GM18861 (cell line): Measurements from ENCODE around the gene TEX26.

Source experiments
- ATAC-seq: cut with Tn5 transposase; IDR thresholded peaks from one replicate; pipeline ENCODE4 v1.9.1; 2021; ENCODE audit not compliant: unreplicated experiment

TEX26 gene

GRCh38 chr13:30932481-30933353 is at the start of gene TEX26:
TEX26 (plus strand) TSS chr13:30932656; CDS start chr13:30932716, 60 bp downstream.
- ATAC-seq: no peak

DNA sequence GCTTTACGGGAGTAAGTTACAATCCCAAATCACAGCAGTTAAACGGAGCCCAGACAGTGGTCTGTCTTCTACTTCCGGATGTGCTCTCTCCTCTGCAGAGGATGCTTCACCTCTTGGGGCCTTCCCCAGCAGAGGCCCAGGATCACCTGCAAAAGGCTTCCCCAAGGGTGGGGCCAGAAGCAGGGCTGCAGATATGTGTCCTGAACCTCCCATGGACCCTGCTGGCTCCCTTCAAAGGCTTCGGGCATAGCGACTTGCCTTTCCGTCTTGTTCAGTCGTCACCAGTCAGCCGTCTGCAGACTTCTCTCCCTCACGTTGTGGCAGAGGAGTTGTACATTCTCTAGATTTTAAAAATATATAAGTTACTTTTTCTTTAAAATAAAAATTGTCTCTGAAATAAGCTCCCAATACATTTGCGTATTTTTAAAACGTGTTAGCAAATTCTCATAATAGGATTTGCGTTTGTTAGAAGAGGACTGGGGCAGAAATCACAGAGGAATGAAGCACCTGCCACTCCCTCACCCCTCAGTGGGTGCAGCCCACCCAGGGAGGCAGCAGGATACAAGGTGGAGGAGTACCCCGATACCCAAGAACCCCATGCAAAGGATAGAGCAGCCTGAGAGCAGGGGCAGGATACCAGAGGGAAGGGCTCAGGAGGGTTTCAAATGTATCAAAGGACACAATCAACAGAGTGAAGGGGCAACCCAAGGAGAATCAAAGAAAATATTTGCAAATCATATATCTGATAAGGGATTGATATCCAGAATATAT is 49.3 kb upstream of the TEX26 start:
- no peak for ATAC-seq

DNA sequence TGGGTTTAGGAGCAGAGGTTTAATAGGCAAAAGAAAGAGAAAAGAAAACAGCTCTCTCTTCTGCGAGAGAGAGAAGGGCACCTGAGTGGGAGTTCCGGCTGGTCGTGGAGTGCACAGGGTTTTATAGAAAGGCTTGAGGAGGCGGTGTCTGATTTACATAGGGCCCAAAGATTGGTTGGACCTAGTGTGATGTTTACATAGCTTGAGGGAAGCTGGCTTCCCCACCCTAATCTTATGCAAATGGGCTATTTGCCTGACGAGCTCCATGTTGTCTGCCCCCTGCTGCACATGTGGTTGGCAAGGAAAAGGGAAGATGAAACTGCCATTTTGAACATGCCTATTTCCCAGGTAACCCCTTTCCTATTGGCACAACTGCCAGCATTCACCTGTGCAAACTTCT is 47.9 kb upstream of the TEX26 start:
- ATAC-seq: no peak

DNA sequence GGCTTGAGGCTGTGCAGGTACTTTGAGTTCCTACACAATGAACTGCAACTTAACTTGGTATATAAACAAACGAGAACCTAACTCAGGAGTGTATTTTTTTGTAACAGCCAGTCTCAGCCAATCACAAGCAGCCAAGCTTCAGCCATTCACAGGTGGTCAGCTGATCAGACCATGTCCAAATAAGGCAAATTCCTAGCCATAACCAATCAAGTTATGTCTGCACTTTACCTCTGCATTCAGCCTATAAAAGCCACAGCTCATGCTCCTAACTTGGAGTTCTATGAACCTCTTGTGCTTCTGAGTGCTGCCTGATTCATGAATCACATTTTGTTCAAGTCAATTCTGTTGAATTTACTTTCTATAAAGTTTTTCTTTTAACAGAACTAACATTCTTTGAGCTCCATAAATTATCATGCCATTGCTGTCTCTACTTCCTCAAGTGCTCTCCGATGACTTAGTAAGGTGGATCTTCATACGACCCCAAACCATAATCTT is 43.2 kb upstream of the TEX26 start:
- ATAC-seq: no peak

DNA sequence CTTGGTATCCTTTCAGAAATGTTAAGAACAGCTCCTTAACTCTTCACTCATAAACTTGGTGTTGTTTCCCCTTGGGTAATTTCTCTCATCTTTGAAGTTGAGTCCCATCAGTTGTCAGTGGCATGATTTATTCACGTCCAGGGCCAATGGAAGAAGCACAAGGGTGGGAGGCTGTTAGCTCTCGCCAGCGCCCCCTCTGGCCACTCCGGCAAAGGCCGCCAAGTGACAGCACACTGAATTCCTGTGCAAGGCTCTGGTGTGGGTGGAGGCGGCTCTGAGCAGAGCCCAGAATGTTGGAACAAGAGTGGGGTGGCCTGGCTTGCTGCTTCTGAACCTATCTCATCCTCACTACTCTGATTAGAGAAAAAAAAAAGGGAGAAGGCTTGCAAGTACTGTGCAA is 39.5 kb upstream of the TEX26 start:
- ATAC-seq: no peak

DNA sequence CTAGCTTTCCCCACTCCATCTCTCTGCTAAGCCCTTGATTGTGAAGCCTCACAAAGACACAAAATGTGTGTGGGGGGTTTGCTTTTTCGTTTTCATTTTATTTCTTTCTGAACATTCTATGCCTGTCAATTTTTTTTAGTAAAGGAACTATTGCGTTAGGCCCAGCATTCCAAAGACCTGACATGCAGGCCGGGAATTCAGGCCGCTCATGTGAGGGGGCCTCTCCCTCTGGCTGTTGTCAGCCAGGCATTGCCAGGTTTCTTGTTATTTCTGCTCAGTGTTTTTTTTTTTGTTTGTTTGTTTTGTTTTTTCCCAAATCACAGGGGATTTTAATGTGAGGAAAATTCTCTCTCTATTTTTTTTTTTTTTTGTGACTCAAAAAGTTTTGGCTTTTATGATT is 36.7 kb upstream of the TEX26 start:
- no peak for ATAC-seq

DNA sequence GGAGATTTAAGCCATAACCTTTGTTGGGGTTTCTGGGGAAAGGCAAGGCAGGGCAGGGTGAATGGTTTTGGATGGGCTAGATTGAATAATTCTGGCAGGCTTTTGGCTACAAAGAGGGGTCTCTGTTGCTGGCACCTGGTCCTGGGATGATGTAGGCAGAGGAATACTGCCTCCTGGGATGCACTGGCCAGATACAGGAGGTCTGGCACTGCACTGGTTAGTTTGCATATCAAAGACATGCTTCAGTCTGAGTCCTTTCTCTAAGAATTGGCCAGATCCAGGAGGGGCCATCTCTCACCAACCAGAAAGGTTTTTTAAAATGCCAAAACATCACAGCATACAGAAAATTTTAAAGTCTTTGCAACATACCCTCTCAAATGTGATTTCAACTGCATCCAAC is 34.4 kb upstream of the TEX26 start:
- ATAC-seq: no peak

DNA sequence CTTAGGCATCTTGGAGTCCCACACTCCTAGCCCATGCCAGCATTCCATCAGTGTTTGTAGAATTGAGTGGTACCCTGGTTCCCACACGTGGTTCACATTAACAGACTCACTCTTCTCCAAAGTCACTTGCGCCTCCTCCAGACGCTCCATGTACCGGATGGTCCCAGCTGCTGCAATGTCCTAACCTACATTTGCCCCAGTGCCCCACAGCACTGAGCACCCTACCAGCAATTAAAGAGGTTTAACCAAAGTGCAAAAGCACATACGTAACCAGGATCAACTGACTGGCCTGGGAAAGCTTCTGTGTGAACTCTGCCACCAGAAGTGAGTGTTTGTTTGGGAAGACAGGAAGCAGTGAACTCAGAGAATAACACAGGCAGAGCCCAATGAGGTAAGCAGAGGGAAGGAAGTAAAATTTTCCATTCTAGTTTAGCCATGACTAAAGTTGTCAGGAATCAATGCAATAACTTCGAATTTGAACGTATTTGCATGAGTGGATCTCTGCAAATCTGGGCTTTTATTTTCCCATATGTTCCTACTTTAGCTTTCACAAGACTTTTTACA is 33.7 kb upstream of the TEX26 start:
- no peak for ATAC-seq

- no peak for ATAC-seq
Observed at GRCh38 chr13:30900436-30900835, 32.0 kb upstream of the TEX26 start.

DNA sequence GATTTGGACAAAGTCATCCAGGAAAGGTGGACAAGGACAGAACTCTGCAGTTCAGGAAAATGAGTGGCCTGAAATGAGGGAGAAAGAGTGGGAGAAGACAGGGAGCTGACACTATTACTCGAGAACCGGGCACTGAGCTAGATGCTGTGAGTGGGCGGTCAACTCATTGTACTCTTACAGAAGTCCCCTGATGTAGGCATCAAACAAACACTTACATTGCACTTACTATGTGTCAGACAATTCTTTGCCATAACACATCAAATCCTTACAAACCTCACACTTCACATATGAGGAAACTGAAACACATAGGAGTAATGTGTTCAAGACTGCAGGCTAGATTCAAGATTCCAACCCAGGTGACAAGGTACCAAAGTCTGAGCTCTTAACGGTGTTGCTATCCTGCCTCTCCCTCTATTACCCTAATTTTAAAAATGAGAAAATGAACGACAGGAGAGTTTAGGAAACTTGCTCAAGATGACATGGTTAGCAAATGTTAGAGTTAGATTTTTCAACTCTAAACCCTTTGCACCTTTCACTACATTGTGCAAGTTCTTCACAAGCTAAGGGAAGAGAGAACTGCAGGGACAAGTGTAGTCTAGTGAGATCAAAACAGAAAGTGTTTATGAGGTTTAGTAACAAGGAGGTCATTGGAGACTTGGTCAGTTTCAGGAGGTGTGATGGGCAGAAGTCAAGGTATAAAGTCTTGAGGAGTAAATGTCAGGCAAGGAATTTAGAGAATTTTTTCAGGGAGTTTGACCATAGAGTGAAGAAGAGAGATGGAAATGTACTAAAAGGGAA is 31.3 kb upstream of the TEX26 start:
- ATAC-seq: no peak

DNA sequence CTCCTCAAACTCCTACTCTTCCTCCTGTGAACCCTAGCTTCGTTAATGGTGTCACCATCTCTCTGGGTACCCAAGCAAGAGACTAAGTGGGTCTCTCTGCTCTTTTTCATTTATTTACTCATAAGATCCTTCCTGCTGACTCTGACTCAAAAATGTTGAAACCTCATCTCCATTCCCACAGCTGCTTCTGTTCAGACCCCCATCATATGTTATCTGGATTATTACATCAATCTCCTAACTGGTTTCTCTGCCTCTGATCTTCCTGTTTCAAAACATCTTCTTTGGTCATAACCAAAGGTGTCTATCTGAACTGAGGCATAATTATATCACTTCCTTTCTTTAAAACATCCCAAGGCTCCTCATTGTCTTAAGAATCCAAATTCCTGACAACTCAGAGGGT is 28.4 kb upstream of the TEX26 start:
- ATAC-seq: no peak

- no peak for ATAC-seq
Observed at GRCh38 chr13:30905932-30906383, 26.5 kb upstream of the TEX26 start, which contains the start of gene MEDAG. MEDAG (plus strand) TSS chr13:30906271; CDS start chr13:30906516, 245 bp downstream.

GRCh38 chr13:30906411-30907051 is 25.9 kb upstream of the TEX26 start:
- ATAC-seq: no peak

GRCh38 chr13:30907121-30907861 is 25.2 kb upstream of the TEX26 start:
- ATAC-seq: no peak

DNA sequence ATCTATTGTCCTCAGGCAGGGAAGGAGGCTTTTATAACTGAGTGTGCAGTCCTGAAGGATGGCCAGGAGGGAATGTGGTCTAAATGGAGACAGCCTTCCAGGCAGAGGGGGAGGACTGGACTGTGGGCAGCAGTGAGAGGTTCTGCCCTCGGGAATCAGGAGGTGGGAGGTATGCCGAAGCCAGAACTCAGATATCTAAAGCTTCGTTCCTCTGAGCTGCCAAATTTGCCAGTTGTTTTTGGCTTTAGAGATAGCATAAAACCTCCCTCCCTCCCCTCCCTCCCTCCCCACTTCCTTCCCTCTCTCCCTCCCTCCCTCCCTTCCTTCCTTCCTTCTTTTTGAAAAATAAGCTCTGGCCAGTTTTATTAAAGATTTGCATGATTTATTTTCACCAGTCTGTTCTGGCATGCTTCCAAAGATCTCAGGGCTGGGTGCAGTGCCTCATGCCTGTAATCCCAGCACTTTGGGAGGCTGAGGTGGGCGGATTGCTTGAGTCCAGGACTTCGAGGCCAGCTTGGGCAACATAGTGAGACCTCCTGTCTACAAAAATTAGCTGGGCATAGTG is 24.0 kb upstream of the TEX26 start:
- ATAC-seq: no peak

DNA sequence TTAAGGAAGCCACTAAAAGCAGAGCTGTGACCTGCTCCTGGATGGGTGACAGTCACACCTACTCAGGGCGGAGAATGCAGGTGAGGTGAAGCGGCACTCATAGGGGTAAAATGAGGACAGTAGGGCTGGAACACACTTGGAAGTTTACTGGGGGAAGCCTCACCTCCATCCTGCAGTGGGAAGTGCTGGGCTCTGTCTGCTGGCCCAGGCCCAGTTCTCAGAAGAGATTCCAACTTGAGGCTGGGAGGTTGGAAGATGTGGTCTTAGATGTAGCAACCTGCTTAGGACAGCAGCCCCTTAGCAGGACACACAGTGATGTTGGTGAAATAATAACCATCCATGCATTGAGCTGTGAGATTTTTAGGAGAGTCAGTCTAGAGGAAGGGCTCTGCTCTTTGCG is 21.8 kb upstream of the TEX26 start:
- no peak for ATAC-seq

DNA sequence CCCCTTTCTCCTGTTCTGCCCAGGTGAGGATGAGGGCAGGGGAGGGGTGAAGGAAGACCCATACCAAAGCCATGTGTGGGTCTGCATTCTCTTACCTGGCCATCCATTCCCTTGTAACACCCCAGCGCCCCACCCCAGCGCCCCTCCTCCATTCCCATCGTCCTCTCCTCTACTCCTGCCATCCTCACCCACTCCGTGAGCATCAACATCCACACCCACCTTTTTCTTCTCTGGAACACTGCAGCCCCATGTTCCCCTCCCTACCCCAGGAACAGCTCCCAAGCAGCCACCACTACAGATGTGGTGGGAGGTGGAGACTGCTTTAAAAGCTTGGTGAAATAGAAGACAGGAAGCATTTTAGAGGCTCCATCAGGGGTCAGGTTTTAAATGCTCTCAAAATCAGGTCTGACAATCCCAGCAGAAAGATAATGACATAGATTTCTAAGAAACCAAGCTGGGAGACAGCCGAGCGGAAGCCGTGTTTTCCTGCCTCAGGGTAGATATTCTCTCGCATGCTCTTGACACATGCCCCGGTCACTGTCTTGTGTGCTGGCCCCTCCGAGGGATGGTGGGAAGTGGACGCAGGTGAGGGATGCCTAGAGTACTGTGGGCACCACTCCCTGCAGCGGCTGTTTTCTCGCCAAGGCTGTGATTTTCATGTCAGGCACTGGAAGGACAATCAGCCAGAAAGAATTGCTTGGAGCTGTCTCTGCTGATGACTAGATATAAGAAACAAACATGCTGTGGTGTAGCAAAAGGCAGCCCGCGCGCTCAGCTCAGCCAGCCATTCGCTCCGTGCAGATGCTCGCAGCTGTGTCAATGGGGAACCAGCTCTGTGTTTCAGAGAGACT is 16.5 kb upstream of the TEX26 start:
- ATAC-seq: no peak

DNA sequence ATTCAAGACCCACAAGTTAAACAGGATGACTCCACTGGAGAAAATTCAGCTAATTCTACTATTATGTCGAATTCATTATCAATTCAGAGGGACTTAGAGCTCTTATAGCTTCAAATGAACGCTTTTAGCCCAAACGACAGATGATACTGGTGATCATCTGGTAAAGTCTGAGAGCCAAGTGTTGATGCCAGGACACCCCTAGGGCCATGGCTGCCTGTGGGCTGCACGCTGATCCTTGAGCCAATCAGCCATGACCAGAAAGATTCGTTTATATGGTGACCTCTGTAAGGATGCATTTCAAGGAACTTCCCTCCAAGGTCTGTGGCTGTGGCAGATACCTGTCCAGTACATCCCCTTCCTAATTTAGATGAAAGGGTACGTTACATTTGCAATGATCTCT is 15.5 kb upstream of the TEX26 start:
- no peak for ATAC-seq
